NB4 (cell line): ENCODE data around the gene ZNF397.

Source experiments
- CTCF ChIP-seq: IDR thresholded peaks from one replicate; pipeline ENCODE4 v1.5.1; 2012; ENCODE audit warnings: low read depth, low read length
- POLR2A ChIP-seq: IDR thresholded peaks from 2 replicates; pipeline ENCODE4 v1.6.1; 2011; ENCODE audit warnings: mild to moderate bottlenecking; ENCODE audit not compliant: insufficient read length; ENCODE audit errors: extremely low read depth

DNA sequence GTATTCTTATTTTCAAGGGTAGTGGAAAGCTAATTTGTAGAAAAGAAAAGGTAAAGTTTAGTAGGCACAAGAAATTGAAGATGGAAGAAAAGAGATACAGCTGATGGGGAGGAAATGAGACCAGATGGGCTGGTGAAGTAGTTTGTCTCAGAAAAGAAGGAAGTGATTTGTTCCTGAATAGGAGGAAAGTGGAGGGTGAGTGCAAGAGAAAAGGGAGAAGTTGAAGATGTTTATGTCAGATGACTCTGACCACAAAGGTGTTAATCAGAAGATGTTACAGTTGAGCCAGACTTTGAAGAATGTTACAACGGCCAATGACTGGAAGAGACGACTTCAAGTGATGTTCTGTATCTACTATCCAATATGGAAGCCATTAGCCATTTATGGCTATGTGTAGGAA is 28.0 kb downstream of the ZNF397 start:
- TF ChIP-seq CTCF (no peak), POLR2A (no peak)
